CD1c-positive myeloid dendritic cell (primary cell): ENCODE measurements around the gene GPR160.

Experiments
- DNase-seq: peaks from one replicate; pipeline ENCODE4 v3.0.0-alpha.2; 2016; ENCODE audit errors: extremely low spot score

Gene GPR160

DNA sequence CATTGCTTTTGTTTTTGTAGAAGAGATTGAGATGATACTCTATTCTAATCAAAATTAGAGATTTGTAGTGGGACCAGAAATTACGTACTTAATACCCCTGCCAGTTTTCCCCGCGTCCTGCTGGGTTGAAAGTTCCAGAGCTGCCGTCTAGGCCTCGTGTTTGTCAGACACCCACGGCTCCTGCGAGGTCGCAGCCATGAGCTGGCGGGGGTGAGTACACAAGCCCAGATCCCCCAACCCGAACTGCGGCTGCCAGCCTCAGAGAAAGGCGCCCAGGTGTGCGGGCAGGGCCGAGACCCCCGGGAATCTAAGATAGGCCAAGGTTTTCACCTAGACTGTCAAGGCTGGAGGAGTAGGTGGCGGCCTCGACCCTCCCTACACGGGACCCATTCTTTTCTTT lies 26.3 kb downstream of the GPR160 start:
- no peak for DNase-seq

DNA sequence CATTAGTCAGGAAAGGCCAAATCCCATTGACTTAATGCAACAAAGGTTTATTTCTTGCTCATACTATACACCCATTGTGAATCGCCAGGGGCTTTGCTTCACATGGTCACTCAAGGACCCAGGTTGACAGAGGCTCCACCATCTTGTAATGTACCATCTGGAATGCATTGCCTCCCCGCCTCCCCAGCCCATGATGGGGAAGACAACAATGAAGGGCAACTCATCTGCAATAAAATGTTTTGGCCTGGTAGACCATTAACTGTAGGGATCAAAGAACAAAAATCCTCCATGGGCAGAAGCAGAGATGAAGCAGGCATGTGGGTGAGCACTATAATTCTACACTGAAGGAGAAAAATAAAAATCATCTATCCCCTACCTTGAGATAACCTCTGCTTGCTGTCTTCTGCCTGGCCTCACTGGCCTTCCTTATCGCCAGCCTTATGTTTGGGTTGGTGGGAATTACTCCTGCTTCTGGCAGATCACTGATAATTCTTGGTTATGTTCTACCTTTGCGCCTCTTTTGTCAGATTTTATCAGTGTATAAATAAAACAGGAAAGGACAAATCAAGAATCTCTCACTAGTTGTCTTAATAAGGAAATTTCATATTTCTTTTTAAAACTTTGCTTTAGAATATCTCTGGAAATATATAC lies 37.8 kb downstream of the GPR160 start:
- DNase-seq: no peak

DNA sequence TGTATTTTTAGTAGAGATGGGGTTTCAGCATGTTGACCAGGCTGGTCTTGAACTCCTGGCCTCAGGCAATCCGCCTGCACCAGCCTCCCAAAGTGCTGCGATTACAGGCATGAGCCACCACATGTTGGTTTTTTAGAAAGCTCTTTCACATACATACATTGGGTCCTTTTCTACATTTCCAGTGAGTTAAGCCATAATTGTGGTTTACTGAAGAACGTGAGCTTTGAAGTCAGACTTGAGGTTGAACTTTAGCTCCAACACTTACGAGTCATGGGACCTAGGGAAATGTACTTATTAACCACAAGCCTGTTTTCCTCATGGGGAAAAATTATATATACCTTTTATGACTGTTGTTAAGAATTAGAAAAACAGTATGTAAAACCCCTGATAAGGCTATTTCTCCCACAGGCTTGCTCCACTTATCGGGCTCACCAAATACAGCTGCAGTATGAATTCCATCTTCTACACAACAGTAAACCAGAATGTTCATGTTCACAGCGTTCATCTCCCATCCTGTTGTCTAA lies 39.0 kb downstream of the GPR160 start:
- no peak for DNase-seq

DNA sequence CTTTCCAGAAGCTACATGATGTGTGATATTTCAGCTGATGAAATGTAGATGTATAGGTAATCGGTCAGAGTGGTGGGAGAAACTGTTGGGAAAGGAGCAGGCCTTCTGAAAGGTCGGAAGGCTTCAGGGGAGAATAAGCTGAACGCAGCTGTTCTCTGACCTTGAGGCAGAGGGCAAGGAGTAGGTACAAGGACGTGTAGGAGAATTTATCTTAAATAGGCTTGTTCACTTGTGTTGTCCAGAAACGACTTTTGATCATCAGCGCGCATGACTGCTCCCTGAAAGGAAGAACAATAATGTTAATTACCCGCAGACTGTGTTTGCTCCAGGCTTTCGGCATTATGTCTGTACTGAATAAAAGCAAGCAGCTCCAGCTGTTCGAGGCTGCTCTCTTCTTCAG lies 39.6 kb downstream of the GPR160 start:
- no peak for DNase-seq

DNA sequence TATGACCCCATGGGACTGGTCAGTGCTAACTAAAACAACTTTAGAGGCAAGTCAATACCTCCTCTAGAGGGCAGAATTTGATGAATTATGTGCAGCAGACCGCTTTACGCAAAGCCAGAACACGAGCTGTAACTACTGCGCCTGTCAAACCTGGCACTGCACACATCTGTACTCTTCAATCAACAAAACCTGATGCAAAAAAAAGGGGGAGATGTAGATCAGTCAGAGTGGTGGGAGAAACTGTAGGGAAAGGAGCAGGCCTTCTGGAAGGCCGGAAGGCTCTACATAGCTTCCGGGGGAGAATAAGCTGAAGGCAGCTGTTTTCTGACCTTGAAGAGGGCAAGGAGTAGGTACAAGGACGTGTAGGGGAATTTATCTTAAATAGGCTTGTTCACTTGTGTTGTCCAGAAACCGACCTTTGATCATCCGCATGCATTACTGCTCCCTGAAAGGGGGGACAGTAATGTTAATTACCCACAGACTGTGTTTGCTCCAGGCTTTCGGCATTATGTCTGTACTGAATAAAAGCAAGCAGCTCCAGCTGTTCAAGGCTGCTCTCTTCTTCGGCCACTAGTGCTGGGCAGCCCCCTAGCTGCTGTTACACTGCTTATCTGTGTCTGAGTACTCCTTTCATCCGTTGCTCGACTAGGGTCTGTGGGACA lies 41.0 kb downstream of the GPR160 start:
- no peak for DNase-seq

DNA sequence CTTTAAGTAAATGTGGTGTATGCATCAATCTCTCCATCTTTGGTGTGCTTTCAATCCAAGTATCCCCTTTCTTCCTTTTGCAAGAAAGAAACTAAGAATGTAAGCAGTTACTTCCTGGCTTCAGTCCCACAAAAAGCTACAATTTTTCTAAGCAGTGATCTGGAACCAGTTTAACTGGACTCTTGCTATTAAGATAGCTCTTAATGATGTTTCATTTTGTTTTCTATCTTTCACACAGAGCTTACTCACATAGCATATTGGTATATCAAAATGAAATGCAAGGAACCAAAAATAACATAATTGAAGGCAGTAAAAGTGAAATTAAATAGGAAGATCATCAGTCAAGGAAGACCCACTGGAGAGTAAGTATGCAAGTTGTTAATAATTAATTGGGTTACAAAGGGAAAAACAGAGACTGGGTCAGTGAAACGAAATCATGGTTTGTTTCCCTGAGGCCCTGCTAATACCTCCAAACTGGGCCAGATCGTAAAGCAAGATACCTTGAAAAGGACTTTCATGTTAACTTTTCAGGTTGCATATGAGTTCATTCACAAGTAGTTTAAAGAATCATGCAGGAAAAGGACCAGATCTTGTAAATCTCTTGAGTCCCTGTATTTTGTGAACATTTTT lies 41.9 kb downstream of the GPR160 start:
- DNase-seq: no peak

DNA sequence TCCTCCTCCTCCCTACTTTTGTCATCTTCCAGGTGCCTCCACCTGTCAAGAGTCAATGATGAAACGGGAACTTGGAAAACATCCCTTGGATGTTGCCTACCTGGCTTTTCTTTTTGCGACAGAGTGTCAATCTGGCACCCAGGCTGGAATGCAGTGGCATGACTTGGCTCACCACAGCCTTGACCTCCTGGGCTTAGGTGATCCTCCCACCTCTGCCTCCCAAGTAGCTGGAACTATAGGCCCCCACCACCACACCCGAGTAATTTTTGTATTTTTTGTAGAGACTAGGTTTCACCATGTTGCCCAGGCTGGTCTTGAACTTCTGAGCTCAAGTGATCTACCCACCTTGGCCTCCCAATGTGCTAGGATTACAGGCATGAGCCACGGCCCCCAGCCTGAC lies 42.8 kb downstream of the GPR160 start:
- DNase-seq: no peak

DNA sequence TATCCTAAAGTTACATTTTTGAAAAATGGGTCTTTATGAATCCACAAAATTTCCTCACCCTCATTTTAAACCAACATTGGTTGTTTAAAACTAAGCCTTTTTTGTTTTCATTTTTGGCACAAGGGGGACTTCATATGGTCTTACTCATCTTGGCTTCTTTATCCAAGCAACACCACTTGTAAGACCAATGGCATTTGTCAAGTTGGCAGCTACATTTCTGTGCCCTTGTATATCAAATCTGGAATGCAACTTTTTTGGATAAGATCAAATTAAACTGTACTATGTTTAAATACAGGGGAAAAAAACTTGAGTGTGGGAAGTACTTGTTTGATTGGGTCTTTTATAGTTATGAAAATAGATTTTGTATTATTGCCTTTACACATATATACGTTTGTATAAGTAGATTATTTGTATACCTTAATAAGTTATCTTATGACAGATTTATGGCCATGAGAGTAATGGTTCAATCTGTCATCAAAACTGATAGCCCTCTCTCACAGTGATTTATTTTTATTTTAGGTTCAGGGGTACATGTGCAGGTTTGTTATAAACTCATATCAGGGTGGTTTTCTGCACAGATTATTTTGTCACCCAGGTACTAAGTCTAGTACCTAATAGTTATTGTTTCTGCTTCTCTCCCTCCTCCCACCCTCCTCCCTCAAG lies 43.4 kb downstream of the GPR160 start:
- DNase-seq: no peak

DNA sequence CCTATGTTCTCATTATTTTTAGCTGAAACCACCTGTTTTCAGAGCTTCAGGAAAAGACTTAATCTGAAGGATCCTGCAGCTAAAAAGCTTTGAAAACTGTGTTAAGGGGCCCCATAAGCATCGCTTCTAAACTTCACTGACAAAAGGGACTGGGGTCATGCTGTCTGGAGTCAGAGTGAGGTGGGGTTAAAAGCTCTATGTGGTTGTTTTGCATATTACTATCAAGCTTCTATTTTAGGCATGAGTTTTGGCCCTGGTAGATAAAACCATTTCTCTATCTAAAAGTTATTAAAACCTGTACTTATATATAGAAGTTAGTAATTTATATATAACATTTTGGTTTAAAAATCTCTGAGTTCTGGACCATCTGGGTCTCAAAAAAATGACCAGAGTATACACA lies 45.5 kb downstream of the GPR160 start:
- no peak for DNase-seq

DNA sequence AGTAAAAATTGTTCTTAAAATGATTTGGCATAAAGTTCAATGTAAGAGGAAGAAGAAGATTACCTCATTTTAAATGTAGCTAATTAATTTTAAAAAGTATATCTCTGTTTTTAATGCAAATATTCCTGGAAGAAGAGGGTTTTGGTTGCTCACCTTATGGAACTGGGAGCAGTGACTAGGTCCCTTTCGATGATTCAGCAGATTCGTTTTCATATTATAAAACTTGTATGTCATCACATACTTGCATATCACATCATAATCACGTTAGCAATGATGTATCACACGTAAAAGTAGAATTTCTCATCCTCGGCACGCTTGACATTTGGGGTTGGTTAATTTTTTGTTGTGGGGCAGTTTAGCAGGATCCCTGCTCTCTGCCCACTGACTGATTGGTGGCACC lies 47.6 kb downstream of the GPR160 start:
- no peak for DNase-seq

DNA sequence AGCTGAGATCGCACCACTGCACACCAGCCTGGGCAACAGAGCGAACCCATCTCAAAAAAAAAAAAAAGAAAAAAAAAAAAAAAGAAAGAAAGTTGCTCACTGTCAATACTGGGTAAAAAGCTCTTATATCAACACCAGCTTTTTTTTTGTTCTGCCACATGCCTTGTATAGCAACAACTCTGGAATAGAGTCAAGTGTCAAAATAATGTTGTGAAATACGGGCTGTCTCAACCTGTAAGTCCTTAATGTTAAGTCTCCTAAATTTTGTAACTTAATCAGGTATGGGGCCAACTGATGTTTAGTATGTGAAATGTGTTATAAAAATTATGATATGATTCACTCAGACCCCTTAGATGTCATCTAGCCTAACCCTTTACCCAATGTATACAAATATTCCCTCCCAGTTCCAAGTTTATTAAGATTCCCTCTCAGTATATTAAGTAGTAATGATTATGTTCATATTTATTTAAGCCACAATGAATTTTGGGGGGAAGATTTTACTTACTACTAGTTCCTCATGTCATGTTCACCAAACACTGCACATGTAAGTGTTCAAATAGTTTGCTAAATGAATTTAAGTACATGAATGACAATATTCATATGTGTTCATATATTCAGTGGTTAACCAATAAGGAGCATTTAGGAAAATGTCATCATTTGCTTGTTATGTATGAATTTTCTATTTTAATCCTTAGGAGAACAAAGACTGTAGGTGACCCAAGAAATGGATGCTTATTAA lies 52.2 kb downstream of the GPR160 start:
- no peak for DNase-seq

DNA sequence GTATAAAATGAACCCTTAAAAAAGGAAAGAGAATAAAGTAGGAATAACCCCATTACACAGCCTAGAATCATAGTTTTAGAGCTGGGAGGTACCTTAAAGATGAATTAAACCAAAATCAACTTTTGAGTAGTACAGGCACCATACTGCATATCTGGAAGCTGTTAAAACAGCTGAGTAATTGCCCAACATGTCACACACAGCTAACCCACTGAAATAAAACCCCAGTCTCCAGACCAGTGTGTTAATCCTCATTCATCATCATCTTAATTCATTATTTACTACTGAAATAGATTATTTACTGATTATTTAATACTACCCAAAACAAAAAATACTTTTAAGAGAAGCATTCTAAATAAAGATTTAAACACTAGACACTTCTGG lies 52.8 kb downstream of the GPR160 start:
- no peak for DNase-seq

DNA sequence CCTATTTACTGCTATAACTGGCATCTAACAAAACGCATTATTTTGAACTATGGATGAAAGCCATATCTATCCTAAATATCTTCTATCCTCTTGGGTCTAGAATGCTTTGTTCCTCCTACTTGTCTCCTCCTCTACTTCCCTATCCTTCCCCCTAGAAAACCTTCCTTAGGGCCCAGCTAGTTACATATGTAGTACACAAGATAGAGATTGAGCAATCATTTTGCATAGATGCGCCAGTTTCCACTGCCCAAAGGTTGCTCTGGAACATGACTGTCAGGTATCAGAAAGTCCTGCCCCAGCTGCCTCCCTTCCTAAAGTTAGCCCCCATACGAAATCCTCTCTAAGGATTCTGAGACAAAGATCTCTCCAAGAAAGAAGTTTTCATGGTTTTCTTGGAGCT lies 55.1 kb downstream of the GPR160 start:
- DNase-seq: no peak

DNA sequence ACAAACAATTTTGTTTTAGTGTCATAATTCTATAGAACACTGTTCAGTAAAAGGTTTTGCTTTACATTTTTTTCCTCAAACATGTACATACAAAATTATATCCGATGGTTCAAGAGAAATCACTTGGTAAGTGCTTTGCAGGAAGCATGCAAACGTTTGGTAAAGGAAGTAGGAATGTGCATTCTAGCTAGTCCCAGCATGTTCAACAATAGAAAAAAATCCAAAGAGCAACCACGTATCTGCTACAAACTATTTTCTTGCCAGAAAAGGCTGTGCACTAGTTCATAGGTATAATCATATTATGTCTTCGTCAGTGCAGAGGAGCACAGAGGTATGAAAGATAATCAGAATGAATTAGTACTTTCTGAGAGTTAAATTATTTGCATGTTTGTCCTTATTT lies 58.0 kb downstream of the GPR160 start:
- no peak for DNase-seq

DNA sequence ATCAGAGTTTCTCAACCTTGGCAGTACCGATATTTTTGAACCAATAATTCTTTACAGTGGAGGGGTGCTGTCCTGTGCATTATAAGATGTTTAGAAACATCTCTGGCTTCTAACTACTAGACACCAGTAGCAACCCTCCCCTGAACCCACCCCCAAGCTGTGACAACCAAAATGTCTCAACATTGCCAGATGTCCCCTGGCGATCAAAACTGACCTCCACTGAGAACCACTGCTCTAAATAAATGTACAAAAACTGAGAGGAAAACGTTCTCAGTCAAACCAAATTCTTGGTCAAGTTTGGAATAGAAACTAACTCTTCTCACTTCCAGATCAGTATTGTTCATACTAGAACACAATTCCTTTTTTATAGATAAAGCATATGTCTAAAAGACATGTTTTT lies 58.5 kb downstream of the GPR160 start:
- no peak for DNase-seq

DNA sequence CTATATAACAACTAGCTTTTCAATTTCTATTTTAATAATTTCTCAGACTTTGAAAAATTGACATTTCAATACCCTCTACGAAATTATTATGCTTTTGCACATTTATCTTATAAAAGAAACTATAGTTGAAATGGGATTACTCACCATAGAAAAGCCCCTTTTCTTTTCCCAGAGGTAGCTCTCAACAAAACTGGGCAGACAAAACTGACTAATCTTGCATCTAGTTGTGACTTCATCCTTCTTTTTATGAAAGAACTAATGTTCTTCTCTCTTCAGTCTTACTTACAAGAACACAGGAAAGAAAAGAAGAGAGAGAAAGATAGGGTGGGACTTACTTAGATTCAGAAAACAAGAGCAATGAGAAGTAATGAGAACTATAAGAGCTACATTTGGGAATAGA lies 61.0 kb downstream of the GPR160 start:
- no peak for DNase-seq

DNA sequence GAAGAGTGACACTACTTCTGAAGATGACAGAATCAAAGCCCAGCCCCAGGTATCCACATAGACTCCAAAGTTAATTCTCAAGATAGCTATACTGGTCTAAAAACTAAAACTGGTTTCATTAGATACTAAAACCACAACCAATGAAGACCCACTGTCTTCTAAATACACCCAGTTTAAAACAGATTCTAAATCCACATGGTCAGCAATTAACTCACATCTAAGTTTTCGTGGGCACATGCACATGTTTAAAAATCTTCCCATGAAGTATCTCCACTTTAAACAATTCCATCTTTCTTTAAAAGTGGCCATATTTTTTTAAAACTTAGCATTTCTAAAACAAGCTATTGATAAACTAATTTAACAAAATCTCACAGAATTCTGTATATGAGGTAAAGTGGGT lies 63.1 kb downstream of the GPR160 start:
- DNase-seq: no peak

DNA sequence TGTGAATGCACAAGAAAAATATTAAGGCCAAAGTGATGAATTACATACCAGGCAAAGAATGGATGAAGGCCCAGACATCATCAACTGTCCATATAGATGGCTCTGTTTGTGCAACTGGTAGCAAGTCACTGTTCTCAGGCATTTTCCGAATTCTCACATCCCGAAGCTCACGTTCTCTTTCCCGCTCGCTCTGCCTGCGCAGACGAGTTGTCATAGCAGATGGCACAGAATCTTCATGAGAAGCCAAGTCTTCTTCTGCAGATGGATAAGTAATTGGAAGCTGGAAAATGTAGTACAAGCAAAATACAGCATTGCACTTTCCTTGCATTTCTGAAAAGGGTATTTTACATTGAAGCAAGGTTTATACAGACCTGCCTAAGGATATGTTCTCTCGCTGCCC lies 64.6 kb downstream of the GPR160 start:
- DNase-seq: no peak

DNA sequence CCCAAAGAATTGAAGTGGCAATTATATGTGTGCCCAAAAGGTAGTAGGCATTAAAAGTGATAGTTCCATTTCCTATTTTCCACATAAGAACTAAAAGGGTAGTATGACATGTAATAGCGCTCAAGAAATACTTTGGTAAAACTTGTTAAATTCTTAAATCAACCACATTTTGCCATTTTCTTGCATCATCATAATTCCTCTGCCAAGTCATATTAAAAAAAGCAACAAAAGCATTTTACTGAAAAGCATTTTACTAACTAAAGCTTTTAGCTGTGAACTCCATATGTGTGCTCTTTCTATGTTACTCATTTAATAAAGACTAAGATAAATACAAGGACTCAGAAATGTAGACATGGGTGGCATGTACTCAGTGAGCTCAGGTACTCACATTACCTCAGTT lies 70.1 kb downstream of the GPR160 start:
- no peak for DNase-seq

DNA sequence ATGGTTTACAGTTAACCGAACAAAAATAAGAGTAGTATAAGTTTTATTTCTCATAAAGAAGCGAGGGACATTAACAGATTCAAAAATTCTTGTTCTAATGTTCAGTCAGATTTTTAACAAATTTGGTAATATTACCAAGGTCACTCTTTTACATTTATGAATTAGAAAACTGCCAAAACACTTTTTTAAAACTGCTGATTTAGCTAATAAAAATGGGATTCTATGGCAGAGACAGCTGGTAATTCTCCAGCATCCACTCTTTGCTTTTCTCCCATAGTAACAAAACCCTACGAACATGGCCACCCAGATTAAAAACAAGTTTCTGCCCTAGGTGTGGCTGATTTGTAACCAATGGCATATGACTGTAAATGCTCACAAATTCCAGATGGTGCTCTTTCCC lies 71.2 kb downstream of the GPR160 start:
- DNase-seq: no peak

DNA sequence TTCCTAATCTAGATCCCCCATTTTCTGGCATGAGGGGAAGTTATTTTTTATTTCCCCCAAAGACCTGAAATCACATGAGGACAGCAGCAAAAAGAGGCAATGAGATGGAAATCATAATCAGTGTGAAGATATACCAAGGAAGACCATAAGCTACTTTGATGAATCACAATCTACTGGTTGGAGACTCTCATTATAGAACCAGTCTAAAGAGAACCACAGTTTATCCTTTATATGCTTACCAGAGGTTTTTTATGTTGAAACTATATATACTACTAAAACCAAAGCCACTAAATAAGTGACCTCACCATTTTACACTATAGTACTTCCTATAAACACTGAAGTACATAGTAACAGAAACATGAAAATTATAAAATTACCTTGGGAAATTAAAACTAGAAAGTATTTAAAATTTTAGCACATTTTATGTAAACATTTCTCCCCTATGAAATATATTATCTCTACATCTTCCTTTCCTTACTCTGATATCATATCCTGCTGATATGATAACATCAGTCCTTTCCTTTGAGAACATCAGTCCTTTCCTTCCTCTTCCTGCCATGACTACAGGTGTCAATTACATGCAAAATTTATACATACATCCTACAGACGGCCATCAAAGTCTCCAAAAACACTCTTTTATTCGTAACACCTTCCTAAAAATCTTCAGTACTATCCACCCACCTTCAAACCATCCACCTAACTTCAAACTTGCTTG lies 71.9 kb downstream of the GPR160 start:
- no peak for DNase-seq
